ENCODE results near the gene AHCYL2. TPM values are rescaled to one million over a fixed set of nuclear protein-coding genes. Genes with fewer than 3 reads are reported as not detected.
"Not testable (repeated sequence)": the region's sequence is repeated elsewhere in the genome, so short reads cannot be mapped to it uniquely, and the experiment has no call there.

The AHCYL2 gene
- total RNA-seq, 1 donor from 2014 or later = 9.9 TPM

DNA sequence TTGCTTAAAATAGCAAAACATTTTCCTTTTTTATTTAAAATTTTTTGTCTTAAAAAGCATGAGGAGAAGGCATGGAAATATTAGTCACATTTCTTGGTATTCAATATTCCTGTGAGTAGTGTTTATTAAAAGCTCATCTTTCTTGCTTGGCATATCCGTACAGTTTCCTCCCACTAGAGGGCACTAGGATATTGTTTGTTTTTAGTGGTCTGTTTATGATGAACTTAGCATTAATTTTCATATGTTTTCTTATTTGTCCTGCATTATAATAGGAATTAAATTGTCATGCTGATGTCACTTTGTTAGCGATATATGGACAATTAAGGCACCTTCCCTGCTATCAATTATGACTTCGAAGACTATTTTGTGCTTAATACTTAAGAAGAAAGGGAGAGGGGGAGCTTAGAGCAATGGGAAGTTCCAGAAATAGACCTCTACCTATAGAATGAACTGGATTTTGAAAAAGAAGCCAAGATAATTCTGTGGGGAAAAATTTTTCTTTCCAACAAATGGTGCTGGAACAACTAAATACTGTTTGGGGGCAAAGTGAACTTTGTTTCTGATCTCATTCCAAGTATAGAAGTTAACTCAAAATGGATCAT lies 118.4 kb downstream of the AHCYL2 start:
- ATAC-seq (peak; percentile 78), DNase-seq (ENCODE audit: low spot score) (no peak)

DNA sequence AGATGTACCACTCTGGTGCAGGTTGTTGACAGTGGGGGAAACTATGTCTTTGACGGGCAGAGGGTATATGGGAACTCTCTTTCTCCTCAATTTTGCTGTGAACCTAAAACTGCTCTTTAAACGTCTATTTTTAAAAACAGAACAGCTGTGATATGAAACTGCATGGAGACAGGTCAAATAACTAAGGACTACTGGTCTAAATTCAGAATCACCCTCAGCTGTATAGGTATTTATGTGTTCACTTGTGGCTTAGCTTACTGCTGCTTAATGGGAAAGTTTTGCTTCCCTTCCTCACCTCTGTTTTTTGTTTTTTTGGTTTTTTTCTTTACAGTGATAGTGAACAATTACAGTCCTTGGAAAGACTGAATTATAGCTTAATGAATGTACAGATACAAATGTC lies 122.5 kb downstream of the AHCYL2 start:
- ATAC-seq = no peak
- no peak for DNase-seq (ENCODE audit: low spot score)

DNA sequence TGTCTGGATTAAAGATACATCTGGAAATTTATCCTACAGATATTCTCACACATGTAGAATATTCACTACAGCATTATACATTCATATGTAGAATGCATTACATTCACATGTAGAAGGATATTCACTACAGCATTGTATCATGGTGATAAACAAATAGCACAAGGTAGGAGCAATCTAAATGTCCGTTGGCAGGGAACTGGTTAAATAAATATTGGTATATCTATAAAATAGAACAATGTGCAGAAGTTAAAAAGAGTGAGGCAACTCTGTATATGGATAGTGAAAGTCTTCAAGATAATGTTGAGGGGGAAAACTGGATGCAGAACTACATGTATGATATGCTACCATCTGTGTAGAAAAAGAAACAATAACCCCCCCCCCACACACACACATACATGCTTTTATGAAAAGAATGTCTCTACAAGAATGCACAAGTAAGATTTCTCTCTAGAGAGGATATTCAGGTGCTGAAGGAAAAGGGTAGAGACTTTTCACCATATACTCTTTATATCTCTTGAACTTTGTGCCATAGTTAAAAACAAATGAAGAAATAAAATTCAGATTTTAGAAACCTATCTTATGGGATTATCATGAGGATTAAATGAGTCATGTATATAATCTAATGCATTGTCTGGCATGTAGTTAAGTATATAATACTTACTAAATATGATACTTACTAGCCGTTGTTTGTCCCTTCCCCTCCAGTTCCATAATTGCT lies 123.4 kb downstream of the AHCYL2 start:
- no peak for DNase-seq (ENCODE audit: low spot score)
- no peak for ATAC-seq

DNA sequence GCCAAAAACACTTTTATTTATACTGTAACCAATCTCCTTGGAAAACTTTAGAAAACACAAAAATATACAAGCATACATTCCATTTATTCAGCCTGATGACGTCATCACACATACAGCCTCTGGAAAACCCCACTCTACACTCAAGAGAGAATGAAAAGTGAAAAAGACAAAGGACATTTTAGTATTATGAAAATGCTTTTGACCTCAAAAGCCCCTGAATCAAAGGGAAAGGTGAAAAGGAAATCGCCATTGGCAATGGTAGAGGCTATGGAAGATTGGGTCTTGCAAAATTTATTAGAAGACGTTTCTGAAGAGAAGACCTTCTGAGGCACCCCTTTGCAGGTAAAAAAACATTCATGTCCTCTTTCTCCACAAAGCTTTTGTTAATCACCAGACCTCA lies 126.5 kb downstream of the AHCYL2 start:
- no peak for ATAC-seq
- DNase-seq (ENCODE audit: low spot score) = no peak

DNA sequence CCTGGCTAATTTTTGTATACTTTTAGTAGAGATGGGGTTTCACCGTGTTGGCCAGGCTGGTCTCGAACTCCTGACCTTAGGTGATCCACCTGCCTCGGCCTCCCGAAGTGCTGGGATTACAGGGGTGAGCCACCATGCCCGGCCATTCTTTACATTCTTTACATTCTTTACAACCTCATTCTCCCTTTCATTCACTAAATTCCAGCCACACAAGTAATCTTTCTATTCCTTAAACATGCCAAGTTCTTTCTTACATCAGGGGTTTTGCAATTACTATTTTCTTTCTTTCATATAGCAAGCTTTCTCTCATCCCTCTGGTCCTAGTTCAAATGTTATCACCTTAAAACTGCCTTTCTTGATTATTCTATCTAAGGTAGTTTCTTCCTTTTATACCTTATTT lies 128.3 kb downstream of the AHCYL2 start:
- not testable (repeated sequence) for ATAC-seq; DNase-seq (ENCODE audit: low spot score)

DNA sequence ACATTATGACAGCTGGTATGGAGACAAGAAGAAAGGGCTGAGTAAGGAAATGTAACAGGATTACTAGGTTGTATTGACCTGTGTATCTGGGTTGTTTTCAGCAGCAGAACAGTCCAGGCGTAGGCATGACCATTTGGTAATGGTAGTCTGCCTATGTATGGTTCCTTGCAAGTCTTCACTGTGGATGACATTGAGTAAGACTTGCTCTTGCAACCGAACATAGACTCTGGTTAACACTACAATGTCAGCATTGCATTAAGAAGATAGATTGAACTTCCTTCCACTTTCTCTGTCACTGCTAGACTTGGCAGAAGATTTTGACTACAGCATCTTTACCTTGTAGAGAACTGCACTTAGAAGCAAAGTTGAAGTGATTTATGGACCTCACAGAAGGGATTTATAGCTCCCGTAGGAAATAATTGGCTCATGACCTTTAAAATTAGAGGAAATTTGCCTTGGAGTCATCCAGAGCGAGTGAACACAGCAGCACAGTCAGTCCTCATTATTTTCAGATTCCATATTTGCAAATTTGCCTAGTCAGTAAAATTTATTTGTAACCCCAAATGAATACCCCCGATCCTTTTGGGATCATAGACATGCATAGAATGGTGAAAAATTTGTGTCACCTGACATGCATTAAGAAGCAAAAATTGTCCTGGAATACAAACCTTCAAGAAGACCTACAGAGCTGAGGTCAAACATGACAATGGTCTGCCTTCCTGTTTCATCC lies 129.8 kb downstream of the AHCYL2 start:
- DNase-seq (ENCODE audit: low spot score) = no peak
- no peak for ATAC-seq

DNA sequence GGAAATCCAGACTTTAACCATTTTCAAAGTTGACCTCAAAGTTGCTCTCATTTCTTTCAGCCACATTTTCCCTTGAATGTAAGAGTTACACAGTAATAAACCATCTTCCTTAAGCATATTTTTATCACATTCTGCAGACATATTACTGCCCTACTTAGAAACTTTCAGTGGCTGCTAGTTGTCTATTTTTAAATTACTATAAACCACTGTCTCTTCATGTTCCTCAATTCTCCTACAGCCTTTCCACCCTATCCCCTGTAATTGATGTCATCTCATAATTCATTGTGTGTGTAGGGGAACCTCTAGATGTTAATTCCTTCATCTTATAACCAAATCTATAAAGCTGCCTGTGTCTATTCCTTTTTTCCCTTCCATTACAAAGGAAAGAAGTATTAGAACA lies 131.3 kb downstream of the AHCYL2 start:
- no peak for DNase-seq (ENCODE audit: low spot score)
- ATAC-seq = no peak

DNA sequence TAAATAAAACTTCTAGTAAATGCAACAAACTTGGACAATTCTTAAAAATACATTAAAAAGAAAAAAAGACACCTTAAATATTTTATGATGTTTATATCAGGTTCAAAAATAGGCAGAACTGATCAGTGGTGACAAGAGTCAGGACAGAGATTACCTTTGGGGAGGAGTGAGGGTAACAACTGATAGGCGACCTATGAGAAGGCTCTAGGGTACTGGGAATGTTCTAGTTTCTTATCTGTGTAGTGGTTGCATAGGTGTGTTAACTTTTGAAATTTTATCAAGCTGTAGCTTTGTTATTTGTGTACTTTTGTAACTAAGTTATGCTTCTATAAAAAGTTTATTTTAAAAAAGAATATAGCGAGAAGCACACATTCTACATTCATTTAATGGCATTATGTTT lies 134.3 kb downstream of the AHCYL2 start:
- ATAC-seq = no peak
- DNase-seq (ENCODE audit: low spot score) = no peak

DNA sequence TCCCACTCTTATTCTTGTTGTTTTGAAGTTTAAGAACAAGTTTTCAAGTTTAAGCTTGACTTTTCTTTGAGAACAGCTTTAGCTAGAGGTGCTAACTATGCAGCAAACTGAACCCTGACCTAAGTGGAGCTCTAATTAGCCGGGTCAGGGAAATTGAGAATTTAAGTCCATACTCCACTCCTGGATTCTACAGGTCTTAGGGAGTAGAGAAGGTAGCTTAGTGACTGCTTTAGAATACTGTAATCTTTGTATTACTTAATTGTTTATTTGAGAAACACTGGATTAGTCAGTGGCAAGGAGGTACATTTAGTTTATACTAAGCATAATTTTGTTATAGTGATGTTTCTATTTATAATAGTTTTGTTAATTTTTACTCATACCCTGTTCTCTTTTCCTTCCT lies 134.8 kb downstream of the AHCYL2 start:
- DNase-seq (ENCODE audit: low spot score) (no peak), ATAC-seq (no peak)

DNA sequence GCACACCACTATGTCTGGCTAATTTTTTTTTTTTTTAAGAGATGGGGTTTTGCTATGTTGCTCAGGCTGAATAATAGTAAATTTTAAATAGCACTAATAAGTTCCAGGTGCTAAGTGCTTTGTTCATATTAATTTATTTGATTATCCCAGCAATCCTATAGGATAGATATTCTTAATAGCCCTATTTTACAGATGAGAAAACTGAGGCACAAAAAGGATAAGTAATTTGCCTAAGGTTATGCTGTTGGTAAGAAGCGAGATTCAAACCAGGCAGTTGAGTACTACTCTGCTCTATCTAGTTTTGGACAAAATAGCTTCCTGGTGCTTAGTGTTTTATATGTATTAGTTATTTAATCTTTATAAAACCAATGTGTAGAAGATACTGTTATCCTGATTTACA lies 136.9 kb downstream of the AHCYL2 start:
- ATAC-seq (no peak), DNase-seq (ENCODE audit: low spot score) (no peak)

DNA sequence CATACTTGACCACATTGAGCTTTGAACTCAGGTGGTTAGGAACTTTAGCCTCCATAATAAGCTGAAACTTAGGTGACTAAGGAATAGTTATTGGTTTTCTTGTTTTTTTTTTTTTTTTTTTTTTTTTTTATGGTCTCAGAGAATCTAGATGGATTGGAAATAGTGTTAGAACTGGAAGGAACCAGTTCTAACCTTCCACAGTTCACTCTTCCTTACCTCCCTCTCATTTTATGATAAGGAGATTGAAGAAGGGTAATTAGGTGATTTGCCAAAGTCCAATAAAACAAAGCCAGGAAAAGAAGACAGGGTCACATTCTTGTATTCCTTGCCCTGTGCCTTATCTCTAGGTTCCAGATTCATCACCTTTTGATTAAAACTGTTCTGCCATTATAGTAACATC lies 137.7 kb downstream of the AHCYL2 start:
- DNase-seq (ENCODE audit: low spot score) (no peak), ATAC-seq (no peak)

DNA sequence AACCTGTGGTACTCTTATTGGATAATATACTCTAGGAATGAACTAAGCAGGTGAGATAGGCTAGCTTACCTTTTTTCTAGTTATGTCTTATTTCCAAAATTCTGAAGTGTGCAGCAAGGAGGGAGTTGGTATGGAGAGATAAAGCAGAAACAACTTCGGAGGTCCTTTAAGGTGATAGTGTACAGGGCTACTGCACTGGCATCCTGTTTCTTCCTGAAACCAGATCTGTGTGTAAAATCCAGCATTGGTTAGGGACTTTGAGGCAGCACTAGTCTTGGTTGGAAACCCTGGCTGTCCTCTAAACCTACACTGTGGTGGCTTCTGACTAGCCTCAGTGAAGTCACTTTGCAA lies 142.5 kb downstream of the AHCYL2 start:
- ATAC-seq = no peak
- DNase-seq (ENCODE audit: low spot score) = no peak

DNA sequence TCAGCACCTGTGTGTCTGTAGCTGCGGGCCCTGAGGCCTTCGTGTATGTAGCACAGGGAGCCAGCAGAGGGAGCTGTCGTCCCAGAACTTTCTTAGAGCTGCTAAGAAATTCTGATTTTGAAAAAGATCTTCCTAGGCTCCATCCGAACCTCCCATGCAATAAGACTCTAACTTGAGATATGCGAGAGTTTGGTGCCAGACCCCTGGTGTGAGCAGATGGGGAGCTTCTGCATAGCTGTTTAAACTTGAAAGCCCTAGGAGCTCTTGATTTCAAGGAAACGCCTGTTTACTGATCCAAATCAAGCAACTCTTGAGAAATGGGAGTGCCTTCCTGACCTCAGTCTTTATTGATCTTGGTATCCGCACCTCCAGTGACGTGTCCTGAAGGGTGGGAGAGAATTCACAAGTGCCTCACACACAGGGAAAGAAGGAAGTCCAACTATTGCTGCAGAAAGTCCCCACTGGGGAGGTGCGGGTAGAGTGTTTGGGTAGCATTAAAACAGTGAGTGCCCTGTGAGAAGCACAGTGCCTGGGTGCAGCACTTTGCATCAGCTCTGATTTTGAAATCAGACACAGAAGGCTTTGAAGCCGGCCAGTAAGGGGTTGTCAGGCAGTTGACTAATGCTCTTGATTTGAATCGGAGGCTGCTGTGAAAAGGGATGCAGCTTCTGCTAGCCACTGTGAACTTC lies 143.0 kb downstream of the AHCYL2 start:
- peak; percentile 67 for DNase-seq (ENCODE audit: low spot score)
- ATAC-seq = peak; percentile 98

DNA sequence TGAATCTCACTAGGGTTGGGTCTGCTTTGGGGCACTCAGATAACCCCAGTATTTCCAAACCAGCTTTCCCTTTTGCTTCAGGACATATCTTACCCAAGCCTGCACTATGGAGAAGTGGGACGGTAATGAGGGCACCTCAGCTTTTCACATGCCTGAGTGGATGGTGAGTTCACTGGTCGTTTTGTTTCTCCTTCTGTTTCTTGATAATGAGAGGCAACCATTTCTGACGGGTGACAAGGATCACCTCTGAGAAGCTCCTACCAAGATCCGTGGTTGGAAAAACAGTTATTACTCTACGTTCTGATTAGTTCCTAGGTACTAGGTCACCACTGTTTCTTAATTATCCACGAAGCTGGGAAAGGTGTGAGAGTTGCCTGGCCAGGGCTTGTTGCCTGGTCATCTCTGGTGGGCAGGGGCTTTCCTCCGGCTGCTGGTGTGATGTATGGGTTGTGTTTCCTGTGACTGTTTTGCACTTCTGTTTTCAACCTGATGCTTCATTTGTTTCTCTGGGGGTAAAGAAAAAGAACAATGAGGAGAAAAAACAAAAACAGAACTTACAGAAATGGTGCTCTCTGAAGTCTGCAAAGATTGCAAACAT lies 143.7 kb downstream of the AHCYL2 start:
- DNase-seq (ENCODE audit: low spot score) (no peak), ATAC-seq (no peak)

DNA sequence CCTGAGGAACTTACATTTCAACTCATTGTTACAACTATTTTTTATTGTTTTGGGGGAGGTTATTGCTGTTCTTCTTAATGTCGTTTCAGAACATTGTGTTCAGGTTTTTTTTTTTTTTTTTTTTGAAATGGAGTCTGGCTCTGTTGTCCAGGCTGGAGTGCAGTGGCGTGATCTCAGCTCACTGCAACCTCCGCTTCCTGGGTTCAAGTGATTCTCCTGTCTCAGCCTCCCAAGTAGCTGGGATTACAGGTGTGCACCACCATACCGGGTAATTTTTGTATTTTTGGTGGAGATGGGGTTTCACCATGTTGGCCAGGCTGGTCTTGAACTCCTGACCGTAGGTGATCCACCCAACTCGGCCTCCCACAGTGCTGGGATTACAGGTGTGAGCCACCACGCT lies 144.6 kb downstream of the AHCYL2 start:
- not testable (repeated sequence) for DNase-seq (ENCODE audit: low spot score); ATAC-seq

DNA sequence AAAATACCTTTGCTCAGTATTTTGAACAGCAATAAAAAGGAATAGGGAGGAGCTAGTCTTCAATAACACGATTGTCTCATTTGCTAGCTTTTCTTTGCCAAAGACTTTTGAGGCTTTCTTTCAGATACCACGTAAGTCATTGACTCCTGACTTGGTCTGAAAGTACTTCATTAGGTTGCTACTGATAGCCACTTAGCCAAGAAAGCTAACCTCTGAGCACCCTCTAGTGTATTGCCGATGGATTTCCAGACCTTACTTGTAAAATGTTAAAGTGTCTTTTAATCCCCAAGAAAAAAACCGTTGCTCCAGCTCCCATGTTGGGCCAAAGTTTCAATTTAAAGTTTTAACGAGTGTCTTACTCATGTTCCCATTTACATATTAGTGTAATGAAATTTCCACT lies 146.0 kb downstream of the AHCYL2 start:
- ATAC-seq (no peak), DNase-seq (ENCODE audit: low spot score) (no peak)

DNA sequence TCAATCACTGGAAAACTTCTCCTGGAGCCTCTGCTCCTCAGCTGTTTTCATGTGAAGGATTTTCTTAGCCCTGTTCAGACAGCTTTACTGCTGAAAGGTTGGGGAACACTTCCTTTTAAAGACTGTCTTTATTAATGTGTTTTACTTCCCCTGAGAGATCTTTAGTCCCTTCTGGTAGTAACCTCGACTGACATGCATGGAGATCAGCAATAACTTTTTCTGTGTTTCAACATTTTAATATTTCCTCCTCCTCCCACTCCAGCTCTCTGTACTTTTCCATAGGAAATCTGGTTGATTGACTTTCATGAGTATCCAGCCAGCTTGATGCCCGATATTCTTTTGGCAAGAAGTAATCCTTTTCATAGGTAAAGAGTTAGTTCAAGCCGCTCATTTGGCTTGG lies 146.7 kb downstream of the AHCYL2 start:
- no peak for ATAC-seq
- no peak for DNase-seq (ENCODE audit: low spot score)

DNA sequence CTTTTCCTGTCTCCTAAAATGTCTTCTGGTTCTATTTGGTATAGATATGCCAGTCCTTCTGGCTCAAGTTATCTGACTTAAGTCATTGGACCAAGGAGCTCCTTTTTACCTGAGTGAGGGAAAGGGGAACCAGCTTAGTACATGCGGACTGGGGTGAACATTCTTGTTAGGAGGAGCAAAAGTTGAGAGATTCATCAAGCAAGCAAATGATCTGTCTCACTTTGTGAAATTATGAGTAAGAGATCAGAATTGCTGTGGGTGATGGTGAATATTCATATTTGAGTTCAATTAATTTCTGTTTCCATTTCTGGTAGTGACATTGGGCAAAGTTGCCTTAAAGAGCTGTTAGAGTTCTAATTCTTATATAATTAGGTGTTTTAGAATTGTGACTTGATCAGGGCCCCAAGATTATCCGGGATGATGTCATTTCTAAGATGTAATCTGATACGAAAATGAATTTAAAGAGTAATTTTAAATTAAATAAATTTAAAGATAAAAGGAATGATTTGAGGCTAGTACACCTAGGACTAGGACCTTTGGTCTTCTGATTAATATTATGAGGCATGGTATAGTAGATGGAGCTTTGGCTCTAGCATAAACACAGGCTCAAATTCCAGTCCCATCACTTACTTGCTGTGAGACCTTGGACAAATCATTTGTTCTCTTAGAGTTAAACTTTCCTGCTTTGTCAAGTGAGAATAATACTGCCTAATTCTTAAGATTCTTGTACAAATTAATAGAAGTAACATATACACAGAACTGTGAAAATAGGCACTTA lies 149.0 kb downstream of the AHCYL2 start:
- ATAC-seq = no peak
- DNase-seq (ENCODE audit: low spot score) = no peak

DNA sequence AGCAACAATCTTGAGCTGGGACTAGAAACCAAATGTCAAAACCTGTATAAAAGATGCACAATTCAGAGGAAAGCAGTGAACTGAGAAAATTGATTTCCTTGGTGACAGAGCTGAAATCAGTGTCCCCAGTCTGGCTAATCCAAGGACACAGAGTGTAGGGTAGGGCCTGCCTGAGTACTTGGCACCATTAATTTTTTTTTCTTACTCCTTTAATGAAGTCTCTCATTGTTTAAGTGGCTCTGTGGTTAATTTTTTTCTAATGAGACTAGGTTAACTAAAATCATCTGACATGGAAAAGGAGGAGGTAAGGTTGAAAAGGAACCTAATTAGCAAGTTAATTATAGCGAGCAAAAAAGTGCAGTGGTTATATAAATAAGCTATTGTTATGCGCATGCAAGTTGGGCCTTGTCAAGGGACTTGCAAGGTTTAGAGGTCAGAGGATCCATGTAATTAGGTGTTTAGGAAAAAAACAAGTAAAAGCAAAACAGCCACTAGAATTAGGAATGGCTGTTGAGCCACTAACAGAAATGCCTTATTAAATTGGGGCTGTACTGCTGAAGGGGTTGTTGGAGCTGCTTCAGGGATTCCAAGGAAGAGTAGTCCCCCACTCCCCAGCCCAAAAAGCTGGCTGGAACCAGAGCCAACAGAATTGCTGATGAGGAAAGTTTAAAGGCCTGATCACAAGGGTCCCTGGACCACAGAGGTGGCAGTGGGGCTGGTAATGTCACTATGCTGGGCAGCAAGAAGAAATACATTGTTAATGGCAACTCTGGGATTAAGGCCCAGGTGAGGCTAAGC lies 150.5 kb downstream of the AHCYL2 start:
- peak; percentile 28 for ATAC-seq
- no peak for DNase-seq (ENCODE audit: low spot score)

All from left lobe of liver (tissue), 2 donors.